H9 (cell line): ENCODE measurements around the gene TRIM67. TPM values are rescaled to one million over a fixed set of nuclear protein-coding genes. Genes with fewer than 3 reads are reported as not detected.
"Not testable (repeated sequence)": the region's sequence is repeated elsewhere in the genome, so short reads cannot be mapped to it uniquely, and the experiment has no call there.

Source experiments
- DNase-seq: peaks from one replicate; pipeline ENCODE4 v3.0.0-alpha.2; 2017
- H2AFZ ChIP-seq: one replicate; pipeline ENCODE4 v1.6.1; 2013; ENCODE audit warnings: mild to moderate bottlenecking, low read length, control low read depth, moderate library complexity
- H2AK5ac ChIP-seq: 2 replicates; pipeline ENCODE4 v1.6.1; 2013; ENCODE audit warnings: low read length, control low read depth, mixed read lengths; ENCODE audit not compliant: insufficient read length
- H2BK120ac ChIP-seq: one replicate; pipeline ENCODE4 v1.6.1; 2013; ENCODE audit warnings: low read depth, mild to moderate bottlenecking, low read length, control low read depth, inconsistent platforms; ENCODE audit not compliant: poor library complexity, severe bottlenecking
- H2BK12ac ChIP-seq: 2 replicates; pipeline ENCODE4 v1.6.1; 2013; ENCODE audit warnings: low read length, control low read depth, mixed read lengths, low read depth; ENCODE audit not compliant: insufficient read length
- H2BK15ac ChIP-seq: 2 replicates; pipeline ENCODE4 v1.6.1; 2013; ENCODE audit warnings: low read depth, low read length, control low read depth
- H2BK20ac ChIP-seq: one replicate; pipeline ENCODE4 v1.6.1; 2013; ENCODE audit warnings: low read depth, mild to moderate bottlenecking, low read length, control low read depth, inconsistent platforms; ENCODE audit not compliant: poor library complexity, severe bottlenecking
- H2BK5ac ChIP-seq: 2 replicates; pipeline ENCODE4 v1.6.1; 2013; ENCODE audit warnings: low read length, control low read depth, mixed read lengths; ENCODE audit not compliant: insufficient read length
- H3K14ac ChIP-seq: 2 replicates; pipeline ENCODE4 v1.6.1; 2013; ENCODE audit warnings: low read length, control low read depth; ENCODE audit not compliant: insufficient read depth
- H3K18ac ChIP-seq: 2 replicates; pipeline ENCODE4 v1.6.1; 2013; ENCODE audit warnings: low read depth, mild to moderate bottlenecking, mixed read lengths, low read length, control low read depth; ENCODE audit not compliant: insufficient read length
- H3K23ac ChIP-seq: 2 replicates; pipeline ENCODE4 v1.6.1; 2013; ENCODE audit warnings: low read length, control low read depth, mixed read lengths, low read depth; ENCODE audit not compliant: insufficient read length
- H3K23me2 ChIP-seq: 2 replicates; pipeline ENCODE4 v1.6.1; 2013; ENCODE audit warnings: low read depth, mild to moderate bottlenecking, mixed read lengths, low read length, control low read depth; ENCODE audit not compliant: insufficient read length, poor library complexity, severe bottlenecking
- H3K27ac ChIP-seq: 2 replicates; pipeline ENCODE4 v1.5.1; 2013; ENCODE audit warnings: low read length, control low read depth, mixed read lengths, low read depth; ENCODE audit not compliant: insufficient read length
- H3K27me3 ChIP-seq: 2 replicates; pipeline ENCODE4 v1.6.1; 2013; ENCODE audit warnings: low read length, control low read depth, inconsistent platforms; ENCODE audit not compliant: insufficient read depth
- H3K4ac ChIP-seq: 2 replicates; pipeline ENCODE4 v1.6.1; 2013; ENCODE audit warnings: low read depth, mild to moderate bottlenecking, control low read depth, inconsistent platforms, low read length, moderate library complexity
- H3K4me1 ChIP-seq: 2 replicates; pipeline ENCODE4 v1.6.1; 2013; ENCODE audit warnings: low read length, control low read depth, inconsistent platforms; ENCODE audit not compliant: insufficient read depth
- H3K4me2 ChIP-seq: 2 replicates; pipeline ENCODE4 v1.6.1; 2013; ENCODE audit warnings: low read length, control low read depth, mixed read lengths; ENCODE audit not compliant: insufficient read length, insufficient read depth
- H3K56ac ChIP-seq: 2 replicates; pipeline ENCODE4 v1.6.1; 2013; ENCODE audit warnings: low read depth, mild to moderate bottlenecking, mixed read lengths, low read length, control low read depth; ENCODE audit not compliant: insufficient read length
- H3K79me1 ChIP-seq: 2 replicates; pipeline ENCODE4 v1.6.1; 2013; ENCODE audit warnings: low read depth, mild to moderate bottlenecking, moderate library complexity, low read length, control low read depth, inconsistent platforms; ENCODE audit not compliant: insufficient read depth, poor library complexity, severe bottlenecking
- H3K79me2 ChIP-seq: 2 replicates; pipeline ENCODE4 v1.6.1; 2013; ENCODE audit warnings: low read length, control low read depth, inconsistent platforms; ENCODE audit not compliant: insufficient read depth
- H3K9ac ChIP-seq: 2 replicates; pipeline ENCODE4 v1.6.1; 2013; ENCODE audit warnings: low read length, control low read depth, mixed read lengths; ENCODE audit not compliant: insufficient read length; ENCODE audit errors: extremely low read depth
- H3K9me3 ChIP-seq: one replicate; pipeline ENCODE4 v1.6.1; 2013; ENCODE audit warnings: low read depth, low read length, inconsistent platforms; ENCODE audit not compliant: control insufficient read depth
- H3T11ph ChIP-seq: one replicate; pipeline ENCODE4 v1.6.1; 2013; ENCODE audit warnings: mild to moderate bottlenecking, low read length, control low read depth, inconsistent platforms
- H4K20me1 ChIP-seq: one replicate; pipeline ENCODE4 v1.6.1; 2013; ENCODE audit not compliant: control insufficient read depth, insufficient read length, insufficient read depth
- H4K5ac ChIP-seq: 2 replicates; pipeline ENCODE4 v1.6.1; 2013; ENCODE audit warnings: low read depth, mild to moderate bottlenecking, mixed read lengths, low read length, control low read depth; ENCODE audit not compliant: insufficient read length
- H4K8ac ChIP-seq: replicated peaks from 2 replicates; pipeline ENCODE4 v1.6.1; 2013; ENCODE audit warnings: low read length, control low read depth, mixed read lengths, low read depth; ENCODE audit not compliant: insufficient read length
- H4K91ac ChIP-seq: 2 replicates; pipeline ENCODE4 v1.6.1; 2013; ENCODE audit warnings: low read depth, mild to moderate bottlenecking, moderate library complexity, mixed read lengths, low read length, control low read depth; ENCODE audit not compliant: insufficient read length
- H3K27ac Mint-ChIP-seq, 3 experiments: 2 replicates in 2 of 3; 3 replicates in 1 of 3; pipeline ENCODE4 v1.8.0; 2020 to 2021; ENCODE audit warnings: mixed read lengths in 3 of 3, mild to moderate bottlenecking in 1 of 3, moderate library complexity in 1 of 3
- H3K27me3 Mint-ChIP-seq: 2 replicates; pipeline ENCODE4 v1.8.0; 2021; ENCODE audit warnings: low read depth, mild to moderate bottlenecking, moderate library complexity, mixed read lengths
- H3K36me3 Mint-ChIP-seq, 3 experiments: 2 replicates in 2 of 3; 3 replicates in 1 of 3; pipeline ENCODE4 v1.8.0; 2020 to 2021; ENCODE audit warnings: low read depth in 3 of 3, mixed read lengths in 3 of 3; ENCODE audit not compliant: insufficient read depth in 1 of 3
- H3K4me1 Mint-ChIP-seq, 2 experiments: 2 replicates each; pipeline ENCODE4 v1.8.0; 2020; ENCODE audit warnings: mixed read lengths in 2 of 2
- H3K4me3 Mint-ChIP-seq, 2 experiments: 2 replicates in 1 of 2; 3 replicates in 1 of 2; pipeline ENCODE4 v1.8.0; 2020 to 2021; ENCODE audit warnings: mild to moderate bottlenecking in 2 of 2, mixed read lengths in 2 of 2, moderate library complexity in 1 of 2
- H3K9me3 Mint-ChIP-seq, 2 experiments: 2 replicates in 1 of 2; 3 replicates in 1 of 2; pipeline ENCODE4 v1.8.0; 2020; ENCODE audit warnings: mild to moderate bottlenecking in 2 of 2, mixed read lengths in 2 of 2, moderate library complexity in 1 of 2
- WGBS: extraction: QIAGEN DNeasy Blood & Tissue Kit; methylation state at CpG from one replicate; pipeline ENCODE4 v1.1.7; 2013; ENCODE audit warnings: missing lambda C conversion rate, low lambda C conversion rate, mixed read lengths; ENCODE audit not compliant: insufficient read length; ENCODE audit errors: extremely low coverage; 5-methylcytosine and 5-hydroxymethylcytosine counted together
- total RNA-seq: library from RNA; stranded (reverse); gene quantifications from 2 replicates; pipeline ENCODE4 v1.2.1, GENCODE V29; 2021

The TRIM67 gene
- total RNA-seq, 1 experiment from 2014 or later = not detected

GRCh38 chr1:231128471-231128870 lies 33.4 kb upstream of the TRIM67 start:
- H3K14ac ChIP-seq, H3K27me3 ChIP-seq, H3K36me3 Mint-ChIP-seq, H3K9me3 ChIP-seq, H3K27ac Mint-ChIP-seq, H3K4me1 ChIP-seq, H3K4ac ChIP-seq, H3K23ac ChIP-seq, H3K18ac ChIP-seq, H2BK20ac ChIP-seq, H2BK120ac ChIP-seq, H3K79me2 ChIP-seq, H3K4me1 Mint-ChIP-seq, H4K5ac ChIP-seq, H2BK15ac ChIP-seq, H2BK5ac ChIP-seq, H3K56ac ChIP-seq, H3K27ac ChIP-seq, H2AFZ ChIP-seq, H4K8ac ChIP-seq, H3K4me3 Mint-ChIP-seq, H3T11ph ChIP-seq, H3K9ac ChIP-seq, H4K20me1 ChIP-seq, H3K79me1 ChIP-seq, DNase-seq, H2BK12ac ChIP-seq, H3K4me2 ChIP-seq, H2AK5ac ChIP-seq, H4K91ac ChIP-seq, H3K23me2 ChIP-seq: not testable (repeated sequence)
- no CpG with 5 or more reads among the region's 27 CpGs for WGBS
- Mint-ChIP-seq H3K27me3 (peaks cover 45% of the 10 kb centered on the region), H3K9me3 (peaks cover 11 to 14% of the 10 kb centered on the region in 2 experiments; a peak in 4 of 5 replicates)
